Liver (tissue), 9 donors: ENCODE measurements around the gene DOK6. TPM values are rescaled to one million over a fixed set of nuclear protein-coding genes. Genes with fewer than 3 reads are reported as not detected.

ENCODE experiments used
- DNase-seq: peaks from one replicate; pipeline ENCODE4 v3.0.0-alpha.2; 2017; ENCODE audit warnings: low spot score
- H3K27ac ChIP-seq, 2 donors: one replicate each; pipeline ENCODE4 v1.7.0; 2013; ENCODE audit warnings: inconsistent platforms in 2 of 2, low read length in 2 of 2, control low read depth in 1 of 2, low read depth in 1 of 2, mild to moderate bottlenecking in 1 of 2
- H3K27me3 ChIP-seq, 4 donors: one replicate each; pipeline versions ENCODE4 v1.6.1 to v1.7.0; 2013; ENCODE audit warnings: low read length in 3 of 4, inconsistent platforms in 1 of 4, mild to moderate bottlenecking in 1 of 4, moderate library complexity in 1 of 4; ENCODE audit not compliant: control insufficient read depth in 4 of 4, insufficient read depth in 4 of 4
- H3K36me3 ChIP-seq, 4 donors: one replicate each; pipeline versions ENCODE4 v1.6.1 to v1.7.0; 2013; ENCODE audit warnings: low read length in 3 of 4, mild to moderate bottlenecking in 3 of 4, low read depth in 1 of 4, moderate library complexity in 1 of 4; ENCODE audit not compliant: control insufficient read depth in 4 of 4, insufficient read depth in 3 of 4
- H3K4me1 ChIP-seq, 4 donors: one replicate each; pipeline versions ENCODE4 v1.6.1 to v1.7.0; 2013; ENCODE audit warnings: low read length in 3 of 4, mild to moderate bottlenecking in 3 of 4, moderate library complexity in 1 of 4; ENCODE audit not compliant: control insufficient read depth in 4 of 4, insufficient read depth in 4 of 4
- H3K4me3 ChIP-seq, 3 donors: one replicate each; pipeline versions ENCODE4 v1.6.1 to v1.7.0; 2013; ENCODE audit warnings: low read length in 3 of 3, control low read depth in 1 of 3, low read depth in 1 of 3, mild to moderate bottlenecking in 1 of 3
- H3K9ac ChIP-seq, 2 donors: one replicate each; pipeline ENCODE4 v1.7.0; 2013; ENCODE audit warnings: low read length in 2 of 2, mild to moderate bottlenecking in 2 of 2, moderate library complexity in 2 of 2, control low read depth in 1 of 2, low read depth in 1 of 2
- H3K9me3 ChIP-seq, 4 donors: one replicate each; pipeline versions ENCODE4 v1.6.1 to v1.7.0; 2013; ENCODE audit warnings: low read length in 3 of 4; ENCODE audit not compliant: control insufficient read depth in 4 of 4
- ATF3 ChIP-seq: IDR thresholded peaks from 2 replicates; pipeline ENCODE4 v1.6.1; 2016; ENCODE audit warnings: antibody characterized with exemption
- CTCF ChIP-seq: fragments of 150-350 bp; IDR thresholded peaks from 2 replicates; pipeline ENCODE4 v1.5.1; 2017; ENCODE audit warnings: improper control_type of control experiment, low read depth, low read length; ENCODE audit not compliant: missing input control
- EGR1 ChIP-seq, 2 donors: IDR thresholded peaks; 2 replicates each; pipeline ENCODE4 v1.6.1; 2016 to 2018; ENCODE audit warnings: antibody characterized with exemption in 2 of 2, low read depth in 2 of 2
- FOXA1 ChIP-seq: IDR thresholded peaks from 2 replicates; pipeline ENCODE4 v1.6.1; 2016; ENCODE audit warnings: antibody characterized with exemption
- FOXA2 ChIP-seq: IDR thresholded peaks from 2 replicates; pipeline ENCODE4 v1.6.1; 2016; ENCODE audit warnings: antibody characterized with exemption
- GABPA ChIP-seq, 2 donors: IDR thresholded peaks in 1 of 2; conservative IDR thresholded peaks in 1 of 2; 2 replicates each; pipeline ENCODE4 v1.6.1; 2016; ENCODE audit warnings: antibody characterized with exemption in 2 of 2, mild to moderate bottlenecking in 1 of 2, moderate library complexity in 1 of 2
- HNF4A ChIP-seq, 2 donors: conservative IDR thresholded peaks; 2 replicates each; pipeline ENCODE4 v1.6.1; 2016; ENCODE audit warnings: antibody characterized with exemption in 2 of 2, mild to moderate bottlenecking in 2 of 2
- HNF4G ChIP-seq: IDR thresholded peaks from 2 replicates; pipeline ENCODE4 v1.6.1; 2016; ENCODE audit warnings: antibody characterized with exemption
- JUND ChIP-seq, 2 donors: IDR thresholded peaks; 2 replicates each; pipeline ENCODE4 v1.6.1; 2016; ENCODE audit warnings: antibody characterized with exemption in 2 of 2
- MAX ChIP-seq: IDR thresholded peaks from 2 replicates; pipeline ENCODE4 v1.6.1; 2016; ENCODE audit warnings: antibody characterized with exemption
- NR2F2 ChIP-seq: IDR thresholded peaks from 2 replicates; pipeline ENCODE4 v1.6.1; 2016; ENCODE audit warnings: antibody characterized with exemption
- RAD21 ChIP-seq, 2 donors: IDR thresholded peaks; 2 replicates each; pipeline ENCODE4 v1.6.1; 2016; ENCODE audit warnings: antibody characterized with exemption in 2 of 2, mild to moderate bottlenecking in 2 of 2
- REST ChIP-seq: IDR thresholded peaks from 2 replicates; pipeline ENCODE4 v1.6.1; 2016; ENCODE audit warnings: antibody characterized with exemption, mild to moderate bottlenecking
- RXRA ChIP-seq, 2 donors: IDR thresholded peaks; 2 replicates each; pipeline ENCODE4 v1.6.1; 2017 to 2018; ENCODE audit warnings: antibody characterized with exemption in 2 of 2, mild to moderate bottlenecking in 1 of 2
- SP1 ChIP-seq: IDR thresholded peaks from 2 replicates; pipeline ENCODE4 v1.6.1; 2018; ENCODE audit warnings: antibody characterized with exemption, mild to moderate bottlenecking
- TAF1 ChIP-seq: conservative IDR thresholded peaks from 2 replicates; pipeline ENCODE4 v1.6.1; 2016; ENCODE audit warnings: antibody characterized with exemption, mild to moderate bottlenecking
- YY1 ChIP-seq: IDR thresholded peaks from 2 replicates; pipeline ENCODE4 v1.6.1; 2016; ENCODE audit warnings: antibody characterized with exemption, mild to moderate bottlenecking
- ZBTB33 ChIP-seq: IDR thresholded peaks from 2 replicates; pipeline ENCODE4 v1.6.1; 2016; ENCODE audit warnings: antibody characterized with exemption
- WGBS: extraction: QIAGEN DNeasy Blood & Tissue Kit; methylation state at CpG from one replicate; pipeline ENCODE4 v1.1.7; 2013; 5-methylcytosine and 5-hydroxymethylcytosine counted together
- polyA plus RNA-seq, 2 donors: library from polyadenylated mRNA; stranded (reverse) in 1 of 2; unstranded in 1 of 2; fragments of 200-250 nt in 1 of 2; fragments of >200 nt in 1 of 2; fragmentation: Nextera tagmentation in 1 of 2; extraction: Ambion mirVana in 1 of 2; gene quantifications; one replicate each; pipeline versions ENCODE4 v1.2.1 to v1.2.3, GENCODE V29; 2013 to 2015
- total RNA-seq, 2 donors: library from RNA; depleted of rRNA; stranded (reverse); fragments of >200 nt; gene quantifications; one replicate each; pipeline ENCODE4 v1.2.3, GENCODE V29; 2014
- donor health status: healthy.
- donor health status: healthy.
- donor health status: healthy.
- donor health status: healthy.
- donor health status: healthy.

The DOK6 gene
- total and polyA plus RNA-seq, 4 donors, result 0.08 to 1.1 (median 0.67) TPM

GRCh38 chr18:69357590-69357989 lies 43.1 kb upstream of the DOK6 start:
- whole genome bisulfite sequencing, result 88% methylated on average over 4 of the region's 4 CpGs
- Histone ChIP-seq H3K27ac (no peak overlapping the region), H3K9me3 (peaks cover 0 to 3% (median 0%) of the 10 kb centered on the region in 4 donors), H3K36me3 (no peaks in the 10 kb centered on the region), H3K4me3 (no peak overlapping the region), H3K27me3 (peaks cover 0 to 2% (median 0%) of the 10 kb centered on the region in 4 donors), H3K4me1 (no peaks in the 10 kb centered on the region), H3K9ac (no peak overlapping the region)
- no peak for TF ChIP-seq FOXA1
- no peak for TF ChIP-seq CTCF
- TF ChIP-seq NR2F2, result no peak
- no peak for TF ChIP-seq YY1
- no peak for TF ChIP-seq HNF4G
- TF ChIP-seq EGR1 (IDR thresholded peaks at IDR 0.05; ENCODE audit: low read depth in 2 of 2), result no peak
- TF ChIP-seq GABPA (IDR thresholded peaks at IDR 0.05 in 1 of 2, conservative IDR thresholded peaks at IDR 0.05 in 1 of 2), result no peak
- no peak for TF ChIP-seq RAD21 (IDR thresholded peaks at IDR 0.05)
- TF ChIP-seq SP1, result no peak
- TF ChIP-seq TAF1, result no peak
- TF ChIP-seq HNF4A (conservative IDR thresholded peaks at IDR 0.05), result no peak
- no peak for TF ChIP-seq JUND (IDR thresholded peaks at IDR 0.05)
- no peak for TF ChIP-seq FOXA2
- no peak for TF ChIP-seq ATF3
- TF ChIP-seq ZBTB33, result no peak
- TF ChIP-seq REST, result no peak
- DNase-seq, result no peak

- Histone ChIP-seq H3K4me3 (no peak overlapping the region), H3K27ac (no peak overlapping the region), H3K27me3 (peaks cover 0 to 2% (median 0%) of the 10 kb centered on the region in 4 donors), H3K9me3 (peaks cover 0 to 3% (median 0%) of the 10 kb centered on the region in 4 donors), H3K4me1 (no peaks in the 10 kb centered on the region), H3K9ac (no peak overlapping the region), H3K36me3 (no peaks in the 10 kb centered on the region)
- WGBS, result 59% methylated on average over 6 of the region's 6 CpGs
- DNase-seq, result no peak
- TF ChIP-seq NR2F2 (no peak), YY1 (no peak), TAF1 (no peak), FOXA1 (no peak), EGR1 (IDR thresholded peaks at IDR 0.05; ENCODE audit: low read depth in 2 of 2) (no peak), RAD21 (IDR thresholded peaks at IDR 0.05) (no peak), JUND (IDR thresholded peaks at IDR 0.05) (no peak), HNF4G (no peak), MAX (no peak), HNF4A (conservative IDR thresholded peaks at IDR 0.05) (no peak), ZBTB33 (no peak), RXRA (IDR thresholded peaks at IDR 0.05) (no peak), FOXA2 (no peak), CTCF (no peak), GABPA (IDR thresholded peaks at IDR 0.05 in 1 of 2, conservative IDR thresholded peaks at IDR 0.05 in 1 of 2) (no peak), SP1 (no peak)
Observed at GRCh38 chr18:69358212-69358895, 42.3 kb upstream of the DOK6 start.
